ENCODE results near the gene NUP188.
A peak's percentile ranks its signal among the peaks of the same experiment; 100 is the strongest.
"Not testable (repeated sequence)": the region's sequence is repeated elsewhere in the genome, so short reads cannot be mapped to it uniquely, and the experiment has no call there.

Gene NUP188

DNA sequence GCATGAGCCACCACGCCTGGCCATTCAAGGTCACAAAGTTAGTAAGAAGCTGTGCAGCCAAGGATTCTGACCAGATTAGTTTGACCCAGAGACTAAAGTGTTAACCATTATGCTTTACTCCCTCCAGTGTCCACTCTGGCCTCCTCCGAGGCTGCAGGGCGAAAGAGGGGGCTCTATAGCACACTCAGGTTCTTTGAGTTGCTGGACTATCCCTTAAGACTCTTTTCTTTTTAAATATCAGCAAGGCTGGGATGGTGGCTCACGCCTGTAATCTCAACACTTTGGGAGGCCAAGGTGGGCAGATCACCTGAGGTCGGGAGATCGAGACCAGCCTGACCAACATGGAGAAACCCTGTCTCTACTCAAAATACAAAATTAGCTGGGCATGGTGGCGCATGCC, 2.5 kb upstream of the NUP188 start:
- not testable (repeated sequence) for DNase-seq

DNA sequence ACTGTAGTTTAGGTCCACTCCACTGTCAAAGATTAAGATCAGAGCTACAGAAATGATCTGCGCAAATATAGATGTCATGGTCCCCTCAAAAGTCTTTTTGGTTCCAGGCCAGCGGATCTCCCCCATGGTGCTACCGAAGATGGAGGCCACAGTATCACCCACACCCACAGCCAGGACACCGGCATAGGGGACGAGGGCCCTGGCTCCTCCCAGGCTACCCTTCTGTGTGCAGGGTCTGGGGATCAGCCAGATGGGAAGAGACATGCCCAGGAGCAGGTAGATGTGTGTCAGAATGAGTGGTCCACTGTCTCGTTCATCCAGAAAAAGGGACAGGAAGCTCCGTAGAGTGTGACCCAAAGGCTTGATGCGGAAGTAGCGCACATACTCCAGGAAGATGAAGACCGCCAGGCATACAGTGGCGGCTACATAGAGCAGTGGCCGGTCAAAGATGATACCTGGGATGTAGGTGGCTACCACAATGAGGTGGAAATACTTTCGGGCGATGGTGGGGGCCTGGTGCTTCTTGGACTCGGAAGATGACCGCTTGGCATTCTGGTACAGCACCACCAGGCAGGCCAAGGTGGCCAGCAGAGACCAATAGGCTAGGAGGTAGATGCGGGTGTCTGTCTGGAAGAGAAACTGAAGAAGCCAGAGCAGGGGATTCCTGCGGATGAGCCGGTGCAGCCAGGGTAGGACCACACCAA, 1.5 kb upstream of the NUP188 start:
- DNase-seq: no peak

GRCh38 chr9:128946571-128947276, 775 bp upstream of the NUP188 start:
- peak; percentile 46 for DNase-seq

DNA sequence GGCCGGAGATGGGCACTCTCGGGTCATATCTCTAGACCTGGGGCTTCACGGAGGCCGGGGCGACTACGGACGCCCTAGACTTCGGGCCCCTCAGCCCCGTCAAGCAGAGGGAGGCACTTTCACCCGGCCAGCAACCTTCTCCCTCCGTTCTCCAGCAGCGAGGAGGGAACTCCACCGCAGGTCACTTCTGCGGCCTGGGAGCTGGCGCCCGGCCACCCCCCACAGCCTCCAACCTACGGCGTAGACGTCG, 297 bp upstream of the NUP188 start:
- no peak for DNase-seq

DNA sequence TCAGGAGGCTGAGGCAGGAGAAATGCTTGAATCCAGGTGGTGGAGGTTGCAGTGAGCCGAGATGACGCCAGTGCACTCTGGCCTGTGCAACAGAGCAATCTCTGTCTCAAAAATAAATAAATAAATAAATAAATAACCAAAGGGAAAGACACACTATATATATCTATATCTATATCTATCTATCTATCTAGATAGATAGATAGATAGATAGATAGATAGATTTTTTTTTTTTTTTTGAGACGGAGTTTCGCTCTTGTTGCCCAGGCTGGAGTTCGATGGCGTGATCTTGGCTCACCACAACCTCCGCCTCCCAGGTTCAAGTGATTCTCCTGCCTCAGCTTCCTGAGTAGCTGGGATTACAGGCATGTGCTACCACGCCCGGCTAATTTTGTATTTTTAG, 13.9 kb downstream of the NUP188 start:
- not testable (repeated sequence) for DNase-seq

DNA sequence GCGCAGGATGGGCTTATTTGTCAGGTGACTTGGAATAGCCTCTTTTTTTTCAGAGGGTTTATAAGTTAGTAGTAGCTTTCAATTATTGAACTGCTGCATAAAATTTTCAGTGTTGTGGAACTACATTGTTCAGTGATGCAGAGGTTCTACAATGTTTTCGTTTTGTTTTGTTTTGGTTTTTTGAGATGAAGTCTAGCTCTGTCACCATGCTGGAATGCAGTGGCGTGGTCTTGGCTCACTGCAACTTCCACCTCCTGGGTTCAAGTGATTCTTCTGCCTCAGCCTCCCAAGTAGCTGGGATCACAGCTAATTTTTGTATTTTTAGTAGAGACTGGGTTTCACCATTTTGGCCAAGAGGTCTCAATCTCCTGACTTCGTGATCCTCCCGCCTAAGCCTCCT, 22.0 kb downstream of the NUP188 start:
- DNase-seq: no peak

GRCh38 chr9:128972956-128973355, 25.5 kb downstream of the NUP188 start:
- no peak for DNase-seq

DNA sequence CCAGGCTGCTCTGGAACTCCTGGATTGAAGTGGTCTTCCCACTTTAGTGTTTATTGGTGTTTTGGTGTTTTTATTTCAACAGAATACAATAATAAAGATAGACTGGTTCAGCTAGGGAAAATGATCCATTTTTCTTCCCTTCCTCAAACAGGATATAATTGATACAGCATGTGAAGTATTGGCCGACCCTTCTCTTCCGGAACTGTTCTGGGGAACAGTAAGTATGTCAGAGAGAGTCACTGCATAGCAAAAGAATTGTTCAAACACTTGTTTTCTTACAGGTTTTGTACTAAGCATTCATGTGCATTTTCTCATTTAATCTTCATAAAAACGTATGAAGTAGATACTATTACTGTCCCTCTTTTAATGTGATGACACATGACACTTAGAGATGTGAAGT, 31.6 kb downstream of the NUP188 start:
- DNase-seq: no peak

DNA sequence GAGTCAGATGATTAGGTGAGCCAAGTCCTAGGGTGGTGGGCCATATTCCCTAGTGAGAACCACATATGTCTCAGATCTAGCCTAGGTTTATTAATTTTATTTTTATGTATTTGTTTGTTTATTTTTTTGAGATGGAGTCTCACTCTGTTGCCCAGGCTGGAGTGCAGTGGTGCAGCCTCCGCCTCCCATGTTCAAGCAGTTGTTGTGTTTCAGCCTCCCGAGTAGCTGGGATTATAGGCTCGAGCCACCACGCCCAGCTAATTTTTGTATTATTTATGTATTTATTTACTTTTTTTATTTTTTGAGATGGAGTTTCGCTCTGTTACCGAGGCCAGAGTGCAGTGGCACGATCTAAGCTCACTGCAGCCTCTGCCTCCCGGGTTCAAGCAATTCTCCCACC, 36.0 kb downstream of the NUP188 start:
- DNase-seq: no peak

GRCh38 chr9:128986671-128987070, 39.2 kb downstream of the NUP188 start:
- DNase-seq: no peak

DNA sequence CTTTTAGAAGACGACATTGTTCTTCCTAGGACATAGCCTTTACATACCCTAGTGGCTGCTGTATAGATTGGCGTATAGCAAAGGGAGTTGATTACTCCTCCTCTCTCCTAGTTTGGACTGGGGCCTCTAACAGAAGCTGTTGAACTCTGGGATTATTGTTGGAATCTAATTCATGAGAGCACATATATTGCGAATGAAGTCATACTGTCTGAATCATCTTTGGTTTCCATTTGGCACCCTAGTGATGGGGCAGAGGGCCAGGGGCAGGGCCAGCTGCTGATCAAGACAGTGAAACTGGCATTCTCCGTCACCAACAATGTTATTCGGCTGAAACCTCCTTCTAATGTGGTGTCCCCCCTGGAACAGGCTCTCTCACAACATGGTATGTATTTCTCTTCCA, 40.3 kb downstream of the NUP188 start:
- DNase-seq: no peak

DNA sequence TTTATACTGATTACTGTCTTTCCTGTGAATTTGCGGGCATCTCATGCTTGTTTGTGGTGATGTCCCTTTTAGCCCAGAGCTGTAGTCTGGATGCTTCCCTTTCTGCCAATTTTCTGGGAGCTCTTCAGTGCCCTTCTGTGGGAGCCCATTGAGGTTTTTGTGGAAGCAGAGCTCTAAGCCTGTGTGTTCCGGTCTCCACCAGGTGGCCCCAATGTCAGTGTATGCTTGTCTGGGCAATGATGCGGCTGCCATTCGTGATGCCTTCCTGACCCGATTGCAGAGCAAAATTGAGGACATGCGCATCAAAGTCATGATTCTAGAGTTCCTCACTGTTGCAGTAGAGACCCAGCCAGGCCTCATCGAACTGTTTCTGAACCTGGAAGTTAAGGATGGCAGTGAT, 45.5 kb downstream of the NUP188 start:
- no peak for DNase-seq

DNA sequence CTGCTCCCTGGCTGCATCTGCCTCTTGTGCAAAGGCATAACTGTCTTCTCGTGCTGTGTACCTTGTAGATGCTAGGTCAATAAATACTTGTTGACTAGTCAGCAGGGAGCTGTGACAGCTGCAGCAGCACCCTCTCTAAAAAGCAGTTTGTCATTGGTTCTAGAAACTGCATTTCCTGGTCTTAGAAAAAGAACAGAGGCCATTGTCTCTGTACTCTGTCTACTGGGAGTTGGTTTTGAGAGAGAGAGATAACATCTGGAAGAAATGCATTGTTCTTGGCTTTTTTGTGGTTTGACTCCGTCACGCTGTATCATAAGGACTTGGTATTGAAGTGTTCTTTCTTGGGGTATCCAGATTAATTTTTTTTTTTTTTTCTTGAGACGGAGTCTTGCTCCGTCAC, 48.3 kb downstream of the NUP188 start:
- DNase-seq: no peak

GRCh38 chr9:128998462-128998861, 51.0 kb downstream of the NUP188 start:
- no peak for DNase-seq

GRCh38 chr9:128999581-129000206, 52.2 kb downstream of the NUP188 start:
- DNase-seq: no peak

DNA sequence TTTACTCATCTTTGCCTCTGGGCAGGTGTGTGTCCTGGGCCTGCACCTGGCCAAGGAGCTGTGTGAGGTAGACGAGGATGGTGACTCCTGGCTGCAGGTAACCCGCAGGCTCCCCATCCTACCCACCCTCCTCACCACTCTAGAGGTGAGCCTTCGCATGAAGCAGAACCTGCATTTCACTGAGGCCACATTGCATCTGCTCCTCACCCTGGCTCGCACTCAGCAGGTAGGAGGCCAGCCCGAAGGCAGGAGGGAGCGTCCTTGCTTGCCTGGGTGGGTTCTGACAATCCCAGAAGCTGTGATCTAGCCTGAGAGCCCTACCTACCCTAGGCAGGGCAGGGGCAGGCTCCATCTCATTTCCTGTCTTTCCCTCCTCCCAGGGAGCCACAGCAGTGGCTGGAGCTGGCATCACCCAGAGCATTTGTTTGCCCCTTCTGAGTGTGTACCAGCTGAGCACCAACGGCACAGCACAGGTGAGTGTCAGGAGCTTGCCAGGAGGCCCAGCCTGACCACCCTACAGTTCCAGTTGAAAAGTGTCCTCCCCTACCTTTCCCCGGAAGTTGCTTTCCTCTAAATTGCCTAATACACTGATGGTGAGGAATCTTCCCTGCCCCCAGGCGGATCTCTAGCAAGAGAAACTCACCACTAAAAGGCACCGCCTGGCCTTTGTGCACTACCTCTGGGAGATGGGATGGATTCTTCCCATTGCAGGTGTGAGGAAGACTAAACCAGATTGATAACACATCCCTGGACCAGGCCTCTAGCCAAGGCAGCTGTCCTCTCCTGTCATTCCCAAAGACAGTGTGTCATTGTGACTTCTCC, 54.2 kb downstream of the NUP188 start:
- DNase-seq: no peak

- no peak for DNase-seq
These were observed 55.5 kb downstream of the NUP188 start for GRCh38 chr9:129002992-129003391.

DNA sequence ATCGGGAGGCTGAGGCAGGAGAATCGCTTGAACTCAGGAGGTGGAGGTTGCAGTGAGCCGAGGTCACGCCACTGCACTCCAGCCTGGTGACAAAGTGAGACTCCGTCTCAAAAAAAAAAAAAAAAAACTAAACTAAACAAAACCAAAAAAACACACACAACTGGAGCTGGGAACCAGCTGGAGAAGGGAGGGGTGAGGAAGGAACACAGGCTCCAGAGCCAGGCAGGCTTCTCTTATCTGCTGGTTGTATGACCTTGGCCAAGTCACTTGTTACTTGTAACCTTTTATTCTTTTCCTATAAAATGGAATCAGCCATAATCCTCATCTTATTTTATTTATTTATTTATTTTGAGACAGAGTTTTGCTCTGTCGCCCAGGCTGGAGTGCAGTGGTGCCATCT, 56.7 kb downstream of the NUP188 start:
- not testable (repeated sequence) for DNase-seq

DNA sequence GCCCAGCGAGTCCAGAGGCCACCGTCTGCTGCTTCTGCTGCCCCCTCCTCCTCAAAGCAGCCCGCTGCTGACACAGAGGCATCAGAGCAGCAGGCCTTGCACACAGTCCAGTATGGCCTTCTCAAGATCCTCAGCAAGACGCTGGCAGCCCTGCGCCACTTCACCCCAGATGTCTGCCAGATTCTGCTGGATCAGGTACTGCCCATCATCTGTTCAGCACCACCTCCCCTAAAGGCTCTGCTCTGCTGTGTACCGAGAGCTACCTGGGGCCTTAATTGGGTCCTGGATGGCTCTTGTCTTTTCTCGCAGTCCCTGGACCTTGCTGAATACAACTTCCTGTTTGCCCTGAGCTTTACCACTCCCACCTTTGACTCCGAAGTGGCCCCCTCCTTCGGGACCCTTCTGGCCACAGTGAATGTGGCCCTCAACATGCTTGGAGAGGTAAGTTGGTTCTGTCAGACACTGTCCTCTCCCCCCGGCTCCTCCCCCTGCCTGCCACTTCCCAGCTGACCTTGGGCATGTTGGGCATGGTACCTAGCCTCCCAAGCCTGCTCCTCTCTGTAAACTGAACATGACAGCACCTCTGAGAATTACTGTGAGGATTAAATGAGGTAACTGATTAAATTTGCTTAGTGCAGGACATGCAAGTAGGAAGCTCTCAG, 58.0 kb downstream of the NUP188 start:
- DNase-seq: no peak

GRCh38 chr9:129006328-129007034, 59.0 kb downstream of the NUP188 start:
- peak; percentile 64 for DNase-seq

GRCh38 chr9:129007035-129007765, 59.7 kb downstream of the NUP188 start:
- no peak for DNase-seq
